GM21381 (cell line): ENCODE measurements around the gene RSBN1.
"Not testable (repeated sequence)": the region's sequence is repeated elsewhere in the genome, so short reads cannot be mapped to it uniquely, and the experiment has no call there.

Experiments
- ATAC-seq: cut with Tn5 transposase; IDR thresholded peaks from one replicate; pipeline ENCODE4 v1.9.1; 2021; ENCODE audit warnings: mild to moderate bottlenecking, moderate library complexity; ENCODE audit not compliant: unreplicated experiment

Gene RSBN1

DNA sequence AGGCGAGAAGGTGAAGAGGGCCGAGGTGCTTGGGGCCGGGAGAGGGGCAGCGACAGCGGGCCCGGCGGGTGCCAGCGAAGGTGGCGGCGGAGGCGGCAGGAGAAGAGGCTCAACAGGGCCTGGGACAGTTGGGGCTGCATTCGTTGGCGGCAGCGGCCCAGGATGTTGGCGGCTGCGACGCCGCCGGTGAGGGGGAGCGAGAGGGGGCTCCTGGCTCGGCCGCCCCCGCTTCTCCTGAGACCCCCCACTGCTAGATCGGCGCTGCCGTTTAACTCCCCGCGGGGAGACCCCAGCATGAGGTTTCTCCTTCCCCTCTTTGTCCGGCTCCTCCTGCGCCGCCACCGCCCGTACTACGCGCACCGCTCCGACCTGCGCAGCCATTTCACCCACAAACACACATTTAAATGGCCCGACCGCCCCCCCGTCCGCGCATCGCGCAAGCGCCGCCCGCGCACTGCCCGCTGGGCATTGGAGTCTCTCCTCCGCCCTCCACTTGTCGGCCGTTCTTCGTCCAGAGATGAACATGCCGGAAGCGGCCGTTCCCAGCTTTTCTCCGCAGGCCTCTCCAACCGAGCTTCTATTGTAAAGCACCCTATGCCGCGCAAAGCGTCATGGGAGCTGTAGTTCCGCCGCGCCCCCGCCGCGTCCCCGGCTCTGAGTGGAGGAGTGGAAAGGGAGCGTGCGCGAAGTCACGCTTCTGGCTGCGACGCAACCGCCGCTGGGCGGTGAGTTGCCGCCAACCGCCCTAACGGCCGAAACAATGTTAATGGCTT is at the start of gene RSBN1:
Gene RSBN1, minus strand, starts transcription at position 589 of the 773 bp plus-strand sequence. Its CDS starts 64 bp downstream, at position 525.
- peak; percentile 86 for ATAC-seq

DNA sequence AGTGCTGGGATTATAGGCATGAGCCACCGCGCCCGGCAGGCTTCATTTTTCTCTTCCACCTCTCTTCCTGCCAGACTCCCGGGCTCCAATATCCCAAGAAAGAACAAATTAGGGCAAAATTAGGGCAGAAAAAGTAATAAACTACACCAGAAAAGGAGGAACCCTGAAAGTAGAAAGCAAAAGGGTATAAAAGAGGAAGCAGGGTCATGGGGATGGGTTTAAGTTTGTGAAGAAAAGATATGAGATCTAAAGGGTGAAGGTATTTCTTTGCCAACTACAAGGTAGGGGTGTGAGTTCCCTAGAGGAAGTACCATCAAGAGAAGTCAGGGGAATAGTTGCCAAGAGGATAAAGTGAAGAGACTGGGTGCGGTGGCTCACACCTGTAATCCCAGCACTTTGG is 49.4 kb upstream of the RSBN1 start:
- ATAC-seq, result no peak

DNA sequence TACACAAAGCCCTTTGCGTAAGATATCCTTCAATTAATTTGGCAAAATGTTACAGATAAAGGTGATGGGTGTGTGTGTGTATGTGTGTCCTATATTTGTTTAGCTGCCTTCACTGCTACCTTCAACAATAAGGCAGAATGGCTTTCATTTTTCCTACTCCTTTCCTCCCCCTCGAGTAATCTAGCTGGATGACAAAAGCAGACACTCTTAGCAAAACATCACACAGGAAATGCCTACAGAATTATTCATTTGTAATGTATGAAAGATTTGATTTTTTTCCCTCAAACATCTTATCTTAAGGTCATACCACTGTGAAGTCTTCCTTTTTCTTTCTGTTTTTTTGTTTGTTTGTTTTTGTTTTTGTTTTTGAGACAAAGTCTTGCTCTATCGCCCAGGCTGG is 48.6 kb upstream of the RSBN1 start:
- no peak for ATAC-seq

DNA sequence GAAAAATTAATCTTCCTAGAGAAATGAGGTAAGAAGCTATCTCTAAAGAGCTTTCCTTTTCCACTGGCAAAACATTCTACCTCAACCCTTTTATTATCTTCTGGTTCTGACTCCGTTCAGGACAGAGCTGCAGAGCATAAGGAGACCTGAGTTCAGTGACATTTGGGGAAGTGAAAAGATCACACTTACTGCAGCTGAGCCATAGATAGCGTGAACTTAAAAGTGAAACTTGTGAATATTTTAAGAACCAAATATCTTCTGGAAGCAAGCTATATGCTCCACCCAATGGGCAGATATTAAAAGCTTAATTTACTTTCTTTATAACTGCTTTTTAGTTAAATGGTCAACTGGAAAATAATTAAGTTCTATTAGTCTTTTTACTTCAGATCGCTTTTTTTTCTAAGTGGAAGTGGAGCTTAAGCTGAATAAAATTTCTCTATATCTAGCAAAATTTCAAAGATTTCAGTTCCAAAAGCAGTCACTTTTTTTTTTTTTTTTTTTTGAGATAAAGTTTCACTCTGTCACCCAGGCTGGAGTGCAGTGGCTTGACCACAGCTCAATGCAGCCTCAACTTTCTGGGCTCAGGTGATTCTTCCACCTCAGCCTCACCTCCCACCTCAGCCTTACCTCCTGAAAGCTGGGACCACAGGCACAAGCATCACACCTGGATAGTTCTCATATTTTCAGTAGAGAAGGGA is 47.4 kb upstream of the RSBN1 start:
- ATAC-seq, result peak; percentile 88

DNA sequence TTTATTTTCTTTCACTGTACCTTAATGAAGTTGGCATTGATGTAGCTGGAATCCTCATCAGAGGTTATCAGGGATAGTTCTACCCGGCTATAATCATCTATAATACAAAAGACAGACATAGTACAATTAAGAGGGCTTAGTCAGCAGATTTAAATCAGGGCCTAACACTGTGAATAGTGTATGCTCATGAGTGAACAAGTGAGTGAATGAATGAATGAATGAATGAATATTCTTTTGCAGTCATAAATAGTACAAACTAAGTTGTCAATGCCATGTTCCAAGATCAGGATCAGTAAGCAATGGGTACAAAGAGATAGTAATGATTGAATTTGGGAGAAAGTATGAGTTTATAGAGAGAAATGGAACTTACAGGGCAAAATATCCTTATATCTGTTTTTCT is 46.7 kb upstream of the RSBN1 start:
- no peak for ATAC-seq

DNA sequence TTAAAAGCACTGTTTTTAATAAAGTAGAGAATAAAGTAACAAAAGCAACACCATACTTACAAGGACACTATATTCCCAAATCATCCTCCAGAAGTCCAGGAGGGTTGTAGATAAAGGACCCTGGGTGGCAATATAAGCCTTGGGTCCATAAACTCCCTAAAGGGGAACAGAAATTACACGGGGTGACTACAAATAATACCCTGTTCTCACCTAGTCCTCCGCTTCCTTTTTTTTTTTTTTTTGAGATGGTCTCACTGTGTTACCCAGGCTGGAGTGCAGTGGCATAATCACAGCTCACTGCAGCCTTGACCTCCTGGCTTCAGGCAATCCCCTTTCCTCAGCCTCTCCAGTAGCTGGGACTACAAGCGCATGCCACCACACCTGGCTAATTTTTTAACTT is 46.1 kb upstream of the RSBN1 start:
- no peak for ATAC-seq

DNA sequence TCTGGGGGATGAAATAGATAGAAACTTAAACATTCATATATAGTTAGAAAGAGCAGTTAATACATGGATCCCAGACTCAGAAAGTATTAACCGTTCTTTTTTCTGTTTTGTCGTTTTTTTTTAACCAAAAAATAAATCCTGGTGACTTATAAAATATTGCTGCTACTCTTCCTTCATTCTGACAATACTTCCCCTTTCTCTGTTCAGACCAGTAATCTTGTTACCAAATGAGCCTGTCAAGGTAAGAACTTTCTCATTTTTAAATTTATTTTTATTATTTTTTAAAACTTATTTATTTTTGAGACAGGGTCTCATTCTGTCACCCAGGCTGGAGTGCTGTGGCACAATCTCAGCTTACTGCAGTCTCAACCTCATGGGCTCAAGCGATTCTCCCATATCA is 45.5 kb upstream of the RSBN1 start:
- no peak for ATAC-seq

DNA sequence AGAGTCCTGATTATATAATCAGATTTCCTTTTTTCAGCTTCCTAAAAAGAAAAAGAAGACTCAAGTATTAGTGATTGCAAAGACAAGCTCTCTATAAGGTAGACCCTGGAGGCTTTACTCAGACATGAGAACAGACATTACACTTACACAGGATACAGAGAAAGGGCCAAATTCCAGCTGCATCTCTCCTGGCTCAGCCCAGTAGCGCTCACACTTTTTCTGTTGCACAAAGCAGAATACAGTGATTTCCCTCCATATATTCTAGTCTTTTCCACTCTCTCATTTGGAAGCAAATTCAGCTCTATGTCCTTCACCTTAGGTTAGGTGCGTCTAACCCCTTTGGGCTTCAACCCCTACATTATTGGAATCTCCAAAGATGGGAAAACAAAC is 44.1 kb upstream of the RSBN1 start:
- ATAC-seq, result no peak

DNA sequence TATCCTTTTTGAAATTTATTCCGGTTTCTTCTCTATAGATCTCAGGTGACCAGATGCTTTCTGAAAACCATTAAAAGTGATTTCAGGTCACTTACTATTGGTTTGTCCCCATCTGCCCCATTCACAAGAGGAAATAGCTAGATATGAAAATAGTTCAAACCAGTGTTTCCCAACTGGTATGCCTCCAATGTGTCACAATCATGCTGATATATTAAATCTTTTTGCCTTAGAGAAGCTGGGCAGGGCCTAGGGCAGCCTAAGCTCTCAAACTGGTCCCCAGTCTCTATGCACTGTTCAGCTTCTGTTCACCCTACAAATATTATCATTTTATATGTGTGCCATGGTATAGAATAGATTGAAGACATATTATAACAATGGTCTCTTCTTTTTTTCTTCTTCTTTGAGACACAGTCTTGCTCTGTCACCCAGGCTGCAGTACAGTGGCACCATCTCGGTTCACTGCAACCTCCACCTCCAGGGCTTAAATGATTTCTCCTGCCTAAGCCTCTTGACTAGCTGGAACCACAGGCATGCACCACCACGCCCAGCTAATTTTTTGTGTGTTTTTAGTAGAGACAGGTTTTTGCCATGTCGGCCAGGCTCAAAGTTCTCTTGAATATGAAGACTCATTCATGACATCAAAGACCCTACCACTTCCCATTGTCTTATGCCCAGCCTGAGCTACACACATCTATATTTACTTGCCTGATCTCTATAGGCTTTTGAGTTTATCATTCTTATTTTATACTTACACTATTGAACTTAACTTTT is 43.5 kb upstream of the RSBN1 start:
- no peak for ATAC-seq

DNA sequence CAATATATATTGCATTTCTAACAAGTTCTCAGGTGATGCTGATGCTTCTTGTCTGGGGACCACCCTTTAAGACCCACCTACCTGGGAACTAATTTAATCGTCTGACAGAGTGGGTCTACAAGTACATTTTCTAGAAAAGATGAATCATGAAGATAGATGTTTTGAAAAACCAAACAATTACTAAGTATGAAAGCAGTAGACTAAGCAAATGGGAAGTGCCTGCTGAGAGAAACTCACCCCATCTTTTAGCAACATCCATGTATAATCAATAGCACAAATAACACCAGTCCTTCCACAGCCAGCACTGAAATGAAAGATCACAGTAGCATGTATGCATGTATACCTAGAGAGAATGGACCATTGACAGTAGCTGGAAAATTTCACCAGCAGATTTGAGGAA is 42.0 kb upstream of the RSBN1 start:
- no peak for ATAC-seq

DNA sequence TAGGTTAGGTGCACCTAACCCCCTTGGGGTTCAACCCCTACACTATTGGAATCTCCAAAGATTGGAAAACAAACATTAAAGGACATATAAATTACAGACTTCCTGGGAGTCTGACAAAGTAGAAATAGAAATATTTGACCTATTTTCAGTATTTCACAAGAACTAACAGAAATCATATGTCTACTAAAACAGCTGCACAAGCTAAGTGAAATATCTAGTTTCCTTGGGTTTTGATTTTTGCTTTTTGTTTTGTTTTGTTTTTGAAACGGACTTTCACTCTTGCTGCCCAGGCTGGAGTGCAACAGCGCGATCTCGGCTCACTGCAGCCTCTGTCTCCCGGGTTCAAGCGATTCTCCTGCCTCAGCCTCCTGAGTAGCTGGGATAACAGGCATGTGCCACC is 40.4 kb upstream of the RSBN1 start:
- not testable (repeated sequence) for ATAC-seq

DNA sequence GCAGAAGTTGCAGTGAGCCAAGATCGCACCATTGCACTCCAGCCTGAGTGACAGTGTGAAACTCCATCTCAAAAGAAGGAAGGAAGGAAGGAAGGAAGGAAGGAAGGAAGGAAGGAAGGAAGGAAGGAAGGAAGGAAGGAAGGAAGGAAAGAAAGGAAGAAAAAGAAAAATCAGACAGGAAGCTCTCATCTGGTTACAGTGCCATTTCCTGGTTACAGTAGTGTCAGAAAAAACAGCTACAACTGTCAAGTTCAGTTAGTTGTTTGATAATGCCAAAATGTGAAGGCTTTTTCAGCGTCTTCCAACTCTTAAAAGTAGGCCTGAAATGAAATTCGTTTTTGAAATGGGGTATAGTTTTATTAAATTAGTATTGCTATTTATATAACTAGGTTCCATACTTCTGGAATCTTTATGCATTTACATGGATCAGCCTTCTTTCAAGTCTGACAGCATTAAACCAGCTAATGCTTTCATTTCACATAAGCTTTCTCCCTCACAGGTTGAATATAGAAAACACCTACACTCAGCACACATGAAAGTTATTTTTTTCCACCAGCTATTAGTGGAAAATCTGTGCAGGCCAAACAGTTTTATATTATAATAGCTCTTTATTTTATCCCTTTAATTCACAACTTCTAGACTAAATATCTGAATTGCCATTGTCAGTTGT is 38.0 kb upstream of the RSBN1 start:
- ATAC-seq, result no peak

DNA sequence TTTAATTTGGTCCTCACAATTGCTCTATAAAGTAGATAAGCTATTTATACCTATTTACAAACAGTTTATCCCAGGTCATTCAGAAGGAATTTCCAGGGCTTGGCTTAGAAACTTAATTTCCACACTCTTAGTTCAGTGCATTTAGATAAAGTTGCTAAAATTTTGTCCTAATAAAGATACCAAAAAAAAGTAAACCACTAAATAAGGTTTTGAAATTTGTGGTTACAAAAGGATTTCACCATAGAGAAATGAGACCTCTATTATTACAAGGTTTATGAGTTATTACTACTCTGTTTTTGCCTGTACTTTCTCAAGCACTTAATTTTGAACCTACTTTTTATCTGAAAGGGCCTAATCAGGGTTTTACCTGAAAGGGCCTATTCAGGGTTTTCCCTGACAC is 36.8 kb upstream of the RSBN1 start:
- no peak for ATAC-seq

DNA sequence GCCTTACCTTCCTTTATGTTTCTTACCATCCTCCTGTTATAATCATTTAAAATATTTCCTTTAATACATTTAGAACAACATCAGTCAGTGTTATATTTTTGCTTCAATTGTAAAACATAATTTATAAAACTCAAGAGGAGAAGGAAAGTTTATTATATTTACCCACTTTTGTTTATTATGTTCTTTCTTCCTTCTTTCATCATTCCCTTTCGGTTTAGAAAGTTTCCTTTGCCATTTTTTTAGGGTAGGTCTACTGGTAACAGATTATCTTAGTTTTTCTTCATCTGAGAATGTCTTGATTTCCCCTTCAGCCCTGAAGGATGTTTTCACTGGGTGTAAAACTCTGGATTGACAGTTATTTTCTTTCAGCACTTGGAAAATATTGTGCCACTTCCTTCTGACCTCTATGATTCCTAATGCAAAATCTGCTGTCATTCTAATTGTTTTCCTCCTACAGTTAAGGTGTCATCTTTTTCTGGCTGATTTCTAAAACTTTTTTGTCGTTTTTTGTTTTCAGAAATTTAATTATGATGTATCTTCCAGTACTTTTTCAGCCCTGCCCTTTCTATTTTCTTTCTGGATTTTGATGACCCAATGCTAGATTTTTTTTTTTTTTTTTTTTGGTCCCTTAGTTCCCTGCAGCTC is 34.2 kb upstream of the RSBN1 start:
- ATAC-seq, result no peak

DNA sequence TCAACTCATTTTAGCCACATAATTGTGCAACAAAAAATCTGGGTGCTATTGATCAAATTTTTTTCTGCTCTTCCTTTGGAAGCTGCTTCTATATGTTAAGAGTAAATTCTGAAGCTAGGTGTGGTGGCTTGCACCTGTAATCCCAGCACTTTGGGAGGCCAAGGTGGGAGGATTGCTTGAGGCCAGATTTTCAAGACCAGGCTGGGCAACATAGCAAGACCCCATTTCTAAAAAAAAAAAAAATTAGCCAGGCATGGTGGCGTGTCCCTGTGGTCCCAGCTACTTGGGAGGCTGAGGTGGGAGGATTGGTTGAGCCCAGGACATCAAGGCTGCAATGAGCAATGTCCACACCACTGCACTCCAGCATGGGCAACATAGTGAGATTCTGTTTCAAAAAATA is 24.3 kb upstream of the RSBN1 start:
- ATAC-seq, result no peak

DNA sequence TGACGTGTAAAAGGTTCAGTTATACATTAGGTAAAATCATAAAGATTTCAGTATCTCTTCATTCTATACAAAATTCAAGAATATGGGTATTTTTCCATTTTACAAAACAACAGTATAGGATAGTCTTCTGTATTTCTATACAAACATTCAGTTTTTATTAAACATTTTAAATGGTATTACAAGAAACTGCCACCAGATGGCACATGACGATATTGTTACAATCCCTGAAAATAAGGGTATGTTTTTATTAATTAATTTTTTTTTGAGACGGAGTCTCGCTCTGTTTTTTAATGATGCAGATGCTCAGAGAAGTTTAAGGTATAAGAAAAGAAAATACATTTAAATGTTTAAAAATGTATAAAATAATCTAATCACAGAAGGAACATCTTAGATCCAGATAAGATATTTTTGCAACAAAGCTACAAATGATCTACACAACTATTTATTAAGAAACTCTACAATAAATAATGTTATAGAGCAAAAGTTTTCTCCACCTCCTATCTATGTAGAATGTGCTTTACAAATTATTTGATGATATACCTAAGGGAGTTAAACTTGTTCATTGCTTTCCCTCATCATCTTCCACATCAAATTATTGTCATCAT is 23.5 kb upstream of the RSBN1 start:
- ATAC-seq, result no peak

DNA sequence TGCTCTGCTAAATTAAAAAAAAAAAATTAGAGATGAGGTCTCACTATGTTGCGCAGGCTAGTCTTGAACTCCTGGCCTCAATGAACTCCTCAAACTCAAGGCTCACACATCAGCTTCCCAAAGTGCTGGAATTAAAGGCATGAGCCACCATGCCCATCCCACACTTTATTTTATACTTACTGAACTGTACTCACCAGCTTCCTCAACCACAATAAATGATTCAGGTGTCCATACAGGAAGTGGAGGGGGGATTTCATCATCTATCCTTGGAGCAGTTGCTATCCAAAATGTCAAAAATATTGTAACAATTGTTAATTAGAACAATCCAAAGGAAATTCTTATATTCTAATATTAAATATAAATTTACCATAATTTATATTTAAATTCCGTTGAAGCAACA is 22.4 kb upstream of the RSBN1 start:
- no peak for ATAC-seq

DNA sequence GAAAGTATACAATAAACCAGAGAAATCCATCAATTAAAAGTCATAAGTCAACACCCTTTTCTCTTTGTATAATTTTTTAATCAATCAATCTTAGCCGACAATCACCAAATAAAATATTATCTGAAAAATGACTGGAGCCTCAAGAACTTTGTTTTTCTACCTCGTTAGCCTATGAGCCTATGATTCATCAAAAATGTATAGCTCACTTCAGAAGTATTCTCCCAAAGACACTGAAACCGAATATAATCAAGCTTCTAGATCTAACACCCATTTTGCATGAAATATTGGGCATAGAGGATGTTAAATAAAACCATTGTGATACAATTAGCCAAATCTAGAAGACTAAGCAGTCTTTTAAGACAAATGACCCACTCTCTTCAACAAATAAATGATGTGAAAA is 17.8 kb upstream of the RSBN1 start:
- no peak for ATAC-seq

DNA sequence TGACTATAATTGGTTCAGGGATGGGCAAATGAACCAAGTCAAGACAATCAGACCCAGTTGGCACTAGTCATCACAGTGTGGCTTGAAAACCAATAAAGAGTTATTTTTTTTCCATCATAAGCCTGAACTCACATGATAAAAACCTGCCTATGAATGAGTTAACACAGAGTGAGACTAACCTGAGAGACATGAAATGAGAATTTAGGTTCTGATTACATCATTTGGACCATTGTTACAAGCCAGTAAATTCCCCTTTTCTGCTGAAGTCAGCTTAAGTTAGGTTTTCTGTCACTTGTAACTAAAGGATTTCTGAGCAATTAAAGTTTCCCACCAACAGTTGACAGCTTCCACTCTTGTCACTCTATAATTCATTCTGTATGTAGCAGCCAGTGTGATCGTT is 9.6 kb upstream of the RSBN1 start:
- ATAC-seq, result no peak

DNA sequence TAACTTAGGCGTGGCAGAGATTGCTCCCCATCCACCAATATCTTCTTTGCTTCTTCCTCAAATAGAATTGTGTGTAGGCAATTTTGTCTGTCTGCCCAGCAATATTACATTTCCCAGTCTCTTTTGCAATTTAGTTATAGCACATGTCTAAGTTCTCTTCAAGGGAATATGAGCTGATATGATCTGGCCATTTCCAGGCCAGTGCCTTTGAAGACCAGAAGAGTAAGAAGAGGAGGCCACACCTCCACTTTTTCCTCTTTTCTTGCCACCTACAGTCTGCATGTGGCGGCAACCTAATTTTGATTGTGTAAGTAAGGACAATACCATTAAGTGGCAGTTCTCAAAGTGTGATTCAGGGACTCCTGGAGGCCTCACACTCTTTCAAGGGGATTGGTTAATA is 6.3 kb upstream of the RSBN1 start:
- no peak for ATAC-seq
